HUES48 (cell line): ENCODE results near the gene OR2T1.

Source experiments
- H3K27ac ChIP-seq: one replicate; pipeline ENCODE4 v1.7.0; 2013; ENCODE audit warnings: low read depth, low read length, inconsistent platforms
- H3K27me3 ChIP-seq: 2 replicates; pipeline ENCODE4 v1.6.1; 2013; ENCODE audit warnings: mild to moderate bottlenecking, low read length; ENCODE audit not compliant: control insufficient read depth, insufficient read depth
- H3K36me3 ChIP-seq: 2 replicates; pipeline ENCODE4 v1.6.1; 2013; ENCODE audit warnings: low read length; ENCODE audit not compliant: control insufficient read depth, insufficient read depth
- H3K4me1 ChIP-seq: 2 replicates; pipeline ENCODE4 v1.6.1; 2013; ENCODE audit warnings: mild to moderate bottlenecking, low read length; ENCODE audit not compliant: control insufficient read depth, insufficient read depth
- H3K4me3 ChIP-seq: 2 replicates; pipeline ENCODE4 v1.5.1; 2013; ENCODE audit warnings: mild to moderate bottlenecking, low read depth, low read length
- H3K9ac ChIP-seq: 2 replicates; pipeline ENCODE4 v1.6.1; 2013; ENCODE audit warnings: mild to moderate bottlenecking, low read depth, low read length, moderate library complexity
- H3K9me3 ChIP-seq: 2 replicates; pipeline ENCODE4 v1.6.1; 2013; ENCODE audit warnings: low read length; ENCODE audit not compliant: control insufficient read depth, insufficient read depth

OR2T1 gene

DNA sequence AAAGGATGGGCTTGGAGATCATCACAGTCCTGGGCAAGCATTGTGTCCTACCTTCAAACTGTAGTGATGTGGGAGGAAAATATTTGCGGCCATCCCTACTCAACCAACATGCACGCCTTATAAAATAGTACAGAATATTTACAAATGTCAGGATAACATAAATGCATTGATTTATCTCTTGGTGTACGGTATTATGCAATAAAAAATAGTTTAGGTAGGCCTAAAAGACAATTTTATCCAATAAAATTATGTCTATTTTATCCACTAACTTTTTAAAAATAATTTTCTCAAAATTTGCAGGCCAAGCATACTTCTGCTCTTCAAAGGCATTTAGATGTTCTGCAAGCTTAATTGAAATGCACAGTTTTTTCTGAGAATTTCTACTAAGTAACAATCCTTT, at the start of gene OR2T1:
Gene OR2T1 (plus strand): TSS at position 301 of the 400 bp plus-strand sequence. CDS start 3,100 bp downstream, outside the sequence.
- H3K4me3 ChIP-seq = peak within 1 kb of the TSS; percentile 23; the same call in 1 of the 2 replicates
- H3K9ac ChIP-seq = no peak within 1 kb of the TSS
- no peak within 1 kb of the TSS for H3K27ac ChIP-seq
- no peaks in the 10 kb centered on the region for H3K36me3 ChIP-seq
- peaks cover 98% of the 10 kb centered on the region for H3K9me3 ChIP-seq
- H3K4me1 ChIP-seq = no peaks in the 10 kb centered on the region
- H3K27me3 ChIP-seq = no peaks in the 10 kb centered on the region

- peaks cover 96% of the 10 kb centered on the region for H3K9me3 ChIP-seq
Measured at GRCh38 chr1:248359415-248359814, 43.4 kb upstream of the OR2T1 start.

DNA sequence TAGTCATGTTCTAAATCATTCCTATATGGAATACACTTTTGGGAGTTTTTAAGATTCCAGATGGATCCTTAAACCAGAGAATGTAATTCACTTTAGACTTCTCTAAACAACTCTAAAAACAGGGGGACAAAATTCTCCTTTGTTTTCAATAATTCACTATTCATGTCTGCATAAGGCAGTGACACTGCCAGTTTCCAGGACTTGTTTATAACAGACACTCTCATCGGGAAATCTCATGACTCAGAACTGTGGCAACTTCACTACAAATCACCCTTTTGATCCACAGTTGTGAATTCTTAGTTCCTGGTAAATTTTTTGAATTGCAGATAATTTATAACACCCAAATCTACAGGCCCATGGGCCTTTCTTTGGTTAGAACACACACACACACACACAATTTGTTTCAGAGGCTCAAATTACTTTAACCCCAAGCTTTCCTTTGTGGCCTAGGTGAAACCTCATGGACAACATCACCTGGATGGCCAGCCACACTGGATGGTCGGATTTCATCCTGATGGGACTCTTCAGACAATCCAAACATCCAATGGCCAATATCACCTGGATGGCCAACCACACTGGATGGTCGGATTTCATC, 41.6 kb upstream of the OR2T1 start, which contains the start of gene OR2T4:
Gene OR2T4 (plus strand): TSS at position 545 of the 595 bp plus-strand sequence. CDS start 0 bp downstream, at position 545.
- H3K27me3 ChIP-seq = no peaks in the 10 kb centered on the region
- H3K9me3 ChIP-seq = peaks cover 97% of the 10 kb centered on the region
- no peaks in the 10 kb centered on the region for H3K4me1 ChIP-seq
- H3K9ac ChIP-seq = no peak within 1 kb of the TSS
- H3K27ac ChIP-seq = no peak within 1 kb of the TSS
- no peaks in the 10 kb centered on the region for H3K36me3 ChIP-seq
- no peak within 1 kb of the TSS for H3K4me3 ChIP-seq

More at GRCh38 chr1:248359415-248359814, 43.4 kb upstream of the OR2T1 start:
- H3K9ac ChIP-seq = no peak overlapping the region
- H3K36me3 ChIP-seq = no peaks in the 10 kb centered on the region
- H3K27me3 ChIP-seq = no peaks in the 10 kb centered on the region
- H3K4me1 ChIP-seq = no peaks in the 10 kb centered on the region
- no peak overlapping the region for H3K4me3 ChIP-seq
- H3K27ac ChIP-seq = no peak overlapping the region

DNA sequence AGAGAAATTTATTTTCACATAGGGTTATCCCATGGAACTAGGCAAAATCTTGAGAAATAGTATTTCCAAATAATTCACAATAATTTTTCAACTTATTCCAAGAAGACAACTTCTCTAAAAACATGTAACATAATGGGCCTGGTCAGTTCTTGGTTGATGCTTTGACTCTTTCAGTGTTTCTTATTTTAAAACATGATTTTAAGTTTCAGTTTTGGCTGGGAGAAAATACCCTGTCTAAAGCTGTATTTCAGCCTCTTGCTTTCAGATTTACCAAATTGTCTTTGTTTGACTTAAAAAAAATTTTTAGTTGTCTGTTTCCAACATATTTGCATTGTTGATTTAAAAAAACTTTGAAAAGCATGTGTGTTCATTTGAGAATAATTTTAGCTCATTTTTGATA, 36.2 kb upstream of the OR2T1 start:
- Histone ChIP-seq H3K9ac (no peak overlapping the region), H3K9me3 (peaks cover 96% of the 10 kb centered on the region)

GRCh38 chr1:248372394-248372793, 30.5 kb upstream of the OR2T1 start:
- Histone ChIP-seq H3K27me3 (no peaks in the 10 kb centered on the region), H3K9ac (no peak overlapping the region), H3K4me1 (no peaks in the 10 kb centered on the region), H3K27ac (no peak overlapping the region), H3K9me3 (peaks cover 97% of the 10 kb centered on the region), H3K36me3 (no peaks in the 10 kb centered on the region), H3K4me3 (no peak overlapping the region)

More for the DNA sequence above, 36.2 kb upstream of the OR2T1 start:
- no peaks in the 10 kb centered on the region for H3K4me1 ChIP-seq
- H3K36me3 ChIP-seq = no peaks in the 10 kb centered on the region
- H3K27me3 ChIP-seq = no peaks in the 10 kb centered on the region
- no peak overlapping the region for H3K27ac ChIP-seq
- H3K4me3 ChIP-seq = no peak overlapping the region

GRCh38 chr1:248373761-248374160, 29.1 kb upstream of the OR2T1 start:
- Histone ChIP-seq H3K27me3 (no peaks in the 10 kb centered on the region), H3K27ac (no peak overlapping the region), H3K9me3 (peaks cover 96% of the 10 kb centered on the region)

DNA sequence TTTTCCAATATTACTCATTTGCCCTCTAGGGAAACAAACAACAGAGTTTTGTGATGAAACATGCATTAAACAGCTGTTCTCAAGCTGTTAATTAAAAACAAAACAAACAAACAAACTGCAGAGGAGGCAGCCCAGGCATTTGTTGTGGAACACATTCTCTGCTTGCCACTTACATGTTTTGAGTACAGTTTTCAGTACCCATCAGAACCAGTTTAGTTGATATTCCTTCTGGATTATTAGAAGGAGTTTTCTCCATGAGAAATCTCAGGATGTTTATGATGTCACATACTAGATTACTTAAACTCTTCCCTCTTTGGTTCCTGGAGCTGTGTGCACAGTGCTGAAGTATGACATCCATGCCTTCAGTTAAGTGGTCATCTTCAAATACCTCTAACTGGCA, 27.4 kb upstream of the OR2T1 start, which contains the start of gene OR2T6:
Gene OR2T6 (plus strand): TSS at position 301 of the 400 bp plus-strand sequence. CDS start 11,863 bp downstream, outside the sequence.
- H3K9me3 ChIP-seq = peaks cover 87% of the 10 kb centered on the region
- no peak within 1 kb of the TSS for H3K27ac ChIP-seq
- H3K27me3 ChIP-seq = no peaks in the 10 kb centered on the region
- H3K9ac ChIP-seq = no peak within 1 kb of the TSS
- H3K4me1 ChIP-seq = no peaks in the 10 kb centered on the region
- peak within 1 kb of the TSS; percentile 19; the same call in 1 of the 2 replicates for H3K4me3 ChIP-seq
- no peaks in the 10 kb centered on the region for H3K36me3 ChIP-seq

More at GRCh38 chr1:248373761-248374160, 29.1 kb upstream of the OR2T1 start:
- H3K9ac ChIP-seq = no peak overlapping the region
- H3K36me3 ChIP-seq = no peaks in the 10 kb centered on the region
- H3K4me3 ChIP-seq = no peak overlapping the region
- no peaks in the 10 kb centered on the region for H3K4me1 ChIP-seq

GRCh38 chr1:248376916-248377315, 25.9 kb upstream of the OR2T1 start:
- no peaks in the 10 kb centered on the region for H3K27me3 ChIP-seq
- no peak overlapping the region for H3K4me3 ChIP-seq
- H3K36me3 ChIP-seq = no peaks in the 10 kb centered on the region
- H3K9ac ChIP-seq = no peak overlapping the region
- no peak overlapping the region for H3K27ac ChIP-seq
- H3K9me3 ChIP-seq = peaks cover 86% of the 10 kb centered on the region
- H3K4me1 ChIP-seq = no peaks in the 10 kb centered on the region

- Histone ChIP-seq H3K4me3 (no peak overlapping the region), H3K27me3 (no peaks in the 10 kb centered on the region), H3K36me3 (no peaks in the 10 kb centered on the region), H3K9me3 (peaks cover 73% of the 10 kb centered on the region), H3K4me1 (no peaks in the 10 kb centered on the region), H3K27ac (no peak overlapping the region), H3K9ac (no peak overlapping the region)
Measured at GRCh38 chr1:248380854-248381253, 22.0 kb upstream of the OR2T1 start.

DNA sequence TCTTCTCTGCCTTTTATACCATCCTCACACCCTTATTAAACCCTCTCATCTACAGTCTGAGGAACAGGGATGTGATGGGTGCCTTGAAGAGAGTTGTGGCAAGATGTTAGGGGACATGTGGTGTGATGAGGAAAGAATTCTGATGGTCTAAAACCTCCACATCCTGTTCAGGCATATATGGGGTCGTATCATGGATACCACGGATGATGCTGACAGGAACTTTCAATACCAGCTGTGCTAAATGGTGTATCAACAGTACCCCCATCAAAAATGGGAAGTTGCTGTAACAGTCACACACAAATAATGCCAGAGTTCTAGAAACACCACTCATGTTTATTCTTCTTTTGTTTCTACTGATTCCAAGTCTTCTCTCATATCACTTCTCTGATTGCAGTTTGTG, 14.4 kb upstream of the OR2T1 start:
- no peaks in the 10 kb centered on the region for H3K4me1 ChIP-seq
- H3K27ac ChIP-seq = no peak overlapping the region
- H3K36me3 ChIP-seq = no peaks in the 10 kb centered on the region
- H3K9ac ChIP-seq = no peak overlapping the region
- H3K27me3 ChIP-seq = no peaks in the 10 kb centered on the region
- no peak overlapping the region for H3K4me3 ChIP-seq
- H3K9me3 ChIP-seq = peaks cover 88% of the 10 kb centered on the region

DNA sequence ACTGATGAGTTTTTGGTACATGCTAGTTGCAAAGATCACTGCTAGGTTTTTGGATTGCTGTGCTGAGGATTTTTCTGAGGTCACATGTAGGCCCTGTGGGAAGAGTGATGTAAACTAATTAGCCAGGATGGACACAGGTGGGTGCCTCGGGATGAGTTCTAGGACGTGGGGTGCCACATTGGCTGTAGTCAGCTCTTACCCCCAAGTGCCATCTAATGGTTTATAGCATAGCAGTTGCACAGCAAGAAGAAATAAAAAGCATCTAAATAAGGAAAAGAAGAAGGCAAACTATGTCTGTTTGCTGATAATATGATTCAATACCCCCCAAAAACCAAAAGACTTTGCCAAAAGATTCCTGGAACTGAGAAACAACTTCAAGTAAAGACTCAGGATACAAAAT, 9.8 kb upstream of the OR2T1 start:
- H3K9ac ChIP-seq = no peak overlapping the region
- H3K4me1 ChIP-seq = no peaks in the 10 kb centered on the region
- no peaks in the 10 kb centered on the region for H3K36me3 ChIP-seq
- H3K27me3 ChIP-seq = no peaks in the 10 kb centered on the region
- no peak overlapping the region for H3K27ac ChIP-seq
- peaks cover 76% of the 10 kb centered on the region for H3K9me3 ChIP-seq
- no peak overlapping the region for H3K4me3 ChIP-seq
